ENCODE results near the gene MATCAP1.
A peak's percentile ranks its signal among the peaks of the same experiment; 100 is the strongest.

Gene MATCAP1

GRCh38 chr16:67207249-67208091 lies 23.7 kb upstream of the MATCAP1 start:
- no peak for DNase-seq

GRCh38 chr16:67206838-67207248 lies 23.1 kb upstream of the MATCAP1 start:
- DNase-seq, result no peak

GRCh38 chr16:67206129-67206837 lies 22.5 kb upstream of the MATCAP1 start:
- no peak for DNase-seq

- DNase-seq, result no peak
Measured at GRCh38 chr16:67204076-67204475, 20.3 kb upstream of the MATCAP1 start.

- no peak for DNase-seq
Measured at GRCh38 chr16:67202956-67203493, 19.3 kb upstream of the MATCAP1 start.

GRCh38 chr16:67202426-67202825 lies 18.7 kb upstream of the MATCAP1 start:
- no peak for DNase-seq

- no peak for DNase-seq
Measured at GRCh38 chr16:67201411-67202345, 17.9 kb upstream of the MATCAP1 start.

GRCh38 chr16:67200491-67200890 lies 16.7 kb upstream of the MATCAP1 start:
- no peak for DNase-seq

- DNase-seq, result no peak
Measured at GRCh38 chr16:67199808-67200198, 16.0 kb upstream of the MATCAP1 start.

- no peak for DNase-seq
Measured at GRCh38 chr16:67199011-67199807, 15.4 kb upstream of the MATCAP1 start, which contains the start of gene ELMO3. Gene ELMO3, plus strand, starts transcription at chr16:67199131. Its CDS starts 196 bp downstream, at chr16:67199327.

GRCh38 chr16:67198238-67198734 lies 14.5 kb upstream of the MATCAP1 start:
- no peak for DNase-seq

GRCh38 chr16:67197704-67198103 lies 13.9 kb upstream of the MATCAP1 start:
- no peak for DNase-seq

- DNase-seq, result no peak
Measured at GRCh38 chr16:67196881-67197280, 13.1 kb upstream of the MATCAP1 start.

- DNase-seq, result no peak
Measured at GRCh38 chr16:67195676-67196075, 11.9 kb upstream of the MATCAP1 start.

GRCh38 chr16:67194260-67194659 lies 10.5 kb upstream of the MATCAP1 start:
- DNase-seq, result no peak

- no peak for DNase-seq
Measured at GRCh38 chr16:67193536-67193935, 9.8 kb upstream of the MATCAP1 start.

- DNase-seq, result no peak
Measured at GRCh38 chr16:67192781-67193361, 9.1 kb upstream of the MATCAP1 start.

GRCh38 chr16:67191995-67192681 lies 8.4 kb upstream of the MATCAP1 start, which contains the start of gene E2F4:
Gene E2F4, plus strand, starts transcription at chr16:67192155. Its CDS starts 73 bp downstream, at chr16:67192228.
- peak; percentile 91 for DNase-seq

GRCh38 chr16:67191411-67191994 lies 7.7 kb upstream of the MATCAP1 start:
- DNase-seq, result no peak
